HEK293 (cell line): ENCODE measurements around the gene TANK.

ENCODE experiments used
- CTCF ChIA-PET: fragments of 350-600 bp; formaldehyde crosslinking; extraction: SDS; loops from one replicate; lab custom pipeline; 2021; ENCODE audit warnings: antibody characterized with exemption; lab: Yijun Ruan, JAX
- POLR2A ChIA-PET: fragments of 300-600 bp; formaldehyde crosslinking; extraction: SDS; loops from one replicate; lab custom pipeline; 2020; ENCODE audit warnings: antibody characterized with exemption, inconsistent platforms; lab: Yijun Ruan, JAX
- H3K27ac ChIP-seq: fragments of 200-500 bp; sonication (Bioruptor generic); 2 replicates; pipeline ENCODE4 v1.5.1; 2014; ENCODE audit warnings: low read depth, low read length, control low read depth, inconsistent platforms; ENCODE audit errors: extremely low read depth
- H3K36me3 ChIP-seq, 2 experiments: fragments of 200-500 bp in 1 of 2; sonication (Bioruptor generic) in 1 of 2; 1 replicate in 1 of 2; 2 replicates in 1 of 2; pipeline ENCODE4 v1.5.1; 2014 to 2017; ENCODE audit warnings: inconsistent platforms in 2 of 2, low read length in 2 of 2; ENCODE audit not compliant: control insufficient read depth in 2 of 2, insufficient read depth in 1 of 2
- H3K4me1 ChIP-seq: fragments of 200-500 bp; sonication (Bioruptor generic); 2 replicates; pipeline ENCODE4 v1.5.1; 2014; ENCODE audit warnings: mild to moderate bottlenecking, low read length, inconsistent platforms; ENCODE audit not compliant: control insufficient read depth, insufficient read depth
- H3K4me3 ChIP-seq: 2 replicates; pipeline ENCODE4 v1.5.1; 2011; ENCODE audit warnings: low read depth, mild to moderate bottlenecking, control low read depth, low read length, moderate library complexity
- H3K9me3 ChIP-seq: fragments of 200-500 bp; sonication (Bioruptor generic); 2 replicates; pipeline ENCODE4 v1.5.1; 2014; ENCODE audit warnings: low read depth, low read length, inconsistent platforms; ENCODE audit not compliant: control insufficient read depth, insufficient read depth
- GLIS1 ChIP-seq: fragments of 450-650 bp; formaldehyde crosslinking; IDR thresholded peaks from 2 replicates; pipeline ENCODE4 v1.5.1; 2016; ENCODE audit warnings: missing biosample characterization, missing genetic modification characterization
- SCRT2 ChIP-seq: fragments of 450-650 bp; formaldehyde crosslinking; IDR thresholded peaks from 2 replicates; pipeline ENCODE4 v1.5.1; 2016; ENCODE audit warnings: missing biosample characterization, missing genetic modification characterization
- TRIM28 ChIP-seq: IDR thresholded peaks from 2 replicates; pipeline ENCODE4 v1.6.1; 2011; ENCODE audit warnings: low read length, control low read depth, borderline replicate concordance
- ZNF146 ChIP-seq: fragments of 450-650 bp; formaldehyde crosslinking; IDR thresholded peaks from 2 replicates; pipeline ENCODE4 v1.5.1; 2016; ENCODE audit warnings: missing biosample characterization, missing genetic modification characterization
- ZNF211 ChIP-seq: fragments of 450-650 bp; formaldehyde crosslinking; IDR thresholded peaks from 2 replicates; pipeline ENCODE4 v1.5.1; 2016; ENCODE audit warnings: low read depth, missing biosample characterization, missing genetic modification characterization
- ZNF221 ChIP-seq: fragments of 450-650 bp; formaldehyde crosslinking; IDR thresholded peaks from 2 replicates; pipeline ENCODE4 v1.5.1; 2017; ENCODE audit warnings: missing biosample characterization, missing genetic modification characterization, borderline replicate concordance
- ZNF23 ChIP-seq: fragments of 450-650 bp; formaldehyde crosslinking; IDR thresholded peaks from 2 replicates; pipeline ENCODE4 v1.5.1; 2016; ENCODE audit warnings: missing biosample characterization, missing genetic modification characterization, borderline replicate concordance
- ZNF610 ChIP-seq: fragments of 450-650 bp; formaldehyde crosslinking; IDR thresholded peaks from 2 replicates; pipeline ENCODE4 v1.5.1; 2016; ENCODE audit warnings: missing biosample characterization, missing genetic modification characterization, borderline replicate concordance
- ZNF776 ChIP-seq: fragments of 450-650 bp; formaldehyde crosslinking; IDR thresholded peaks from 2 replicates; pipeline ENCODE4 v1.5.0; 2017; ENCODE audit warnings: missing biosample characterization, missing genetic modification characterization, borderline replicate concordance
- TF ChIP-seq, protein P1 (sequence below): fragments of 450-650 bp; formaldehyde crosslinking; IDR thresholded peaks from 2 replicates; pipeline ENCODE4 v1.5.1; 2016; ENCODE audit warnings: missing biosample characterization, missing genetic modification characterization
- TF ChIP-seq, protein P2 (sequence below): sonication (generic); formaldehyde crosslinking; IDR thresholded peaks from 2 replicates; pipeline ENCODE4 v1.8.1; 2022; ENCODE audit warnings: mild to moderate bottlenecking, moderate library complexity, missing genetic modification reagents
- TF ChIP-seq, protein P3 (sequence below): fragments of 450-650 bp; formaldehyde crosslinking; IDR thresholded peaks from 2 replicates; pipeline ENCODE4 v1.5.1; 2016; ENCODE audit warnings: missing biosample characterization, missing genetic modification characterization
- TF ChIP-seq, protein P4 (sequence below): fragments of 450-650 bp; formaldehyde crosslinking; IDR thresholded peaks from 2 replicates; pipeline ENCODE4 v1.5.1; 2016; ENCODE audit warnings: missing biosample characterization, missing genetic modification characterization

Gene TANK

DNA sequence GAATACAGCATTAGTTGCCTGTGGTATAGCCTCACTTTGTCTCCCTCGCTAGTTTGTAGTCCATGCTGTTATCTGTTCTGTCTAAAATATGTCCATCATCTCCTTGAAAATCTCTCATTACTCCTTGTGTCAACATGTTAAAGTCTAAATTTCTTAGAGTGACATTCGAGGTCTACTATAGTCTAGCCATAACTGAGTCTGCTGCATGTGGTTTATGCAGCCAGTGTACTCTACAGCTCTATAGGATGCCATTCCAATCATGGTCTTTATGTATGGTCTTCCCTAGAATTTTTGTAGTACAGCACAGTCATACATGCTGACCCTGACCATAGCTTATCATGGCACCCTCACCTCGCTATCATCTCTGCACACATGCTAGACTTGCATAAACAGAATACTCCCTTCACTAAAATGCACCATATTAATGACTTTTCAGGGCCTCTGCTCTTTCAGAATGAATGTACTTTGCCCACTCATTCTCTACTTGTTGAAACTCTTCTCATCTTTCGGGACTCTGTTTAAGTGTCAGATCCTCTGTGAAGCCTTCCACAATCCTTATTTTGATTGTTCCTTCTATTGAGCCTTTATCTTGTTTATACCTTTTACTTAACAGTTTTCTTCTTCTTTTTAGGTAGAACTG, 12.8 kb downstream of the TANK start:
- POLR2A ChIA-PET: no interaction called here
- Histone ChIP-seq H3K4me1 (0 out of 2 replicates have a peak, but pooled peaks cover 4% of the 10 kb centered on the region), H3K36me3 (no peaks in the 10 kb centered on the region), H3K4me3 (no peak overlapping the region), H3K27ac (no peak overlapping the region), H3K9me3 (no peaks in the 10 kb centered on the region)
- CTCF ChIA-PET: interaction anchor here (0.6 to 0.7 kb wide), 2 partner anchors 108 to 925 kb away, joined by 3 read pairs; no protein-coding TSS in a partner anchor
- TF ChIP-seq ZNF211 (tag by site-specific recombination) (no peak), SCRT2 (0 out of 2 replicates have a peak, but pooled peaks have one; percentile 9)

DNA sequence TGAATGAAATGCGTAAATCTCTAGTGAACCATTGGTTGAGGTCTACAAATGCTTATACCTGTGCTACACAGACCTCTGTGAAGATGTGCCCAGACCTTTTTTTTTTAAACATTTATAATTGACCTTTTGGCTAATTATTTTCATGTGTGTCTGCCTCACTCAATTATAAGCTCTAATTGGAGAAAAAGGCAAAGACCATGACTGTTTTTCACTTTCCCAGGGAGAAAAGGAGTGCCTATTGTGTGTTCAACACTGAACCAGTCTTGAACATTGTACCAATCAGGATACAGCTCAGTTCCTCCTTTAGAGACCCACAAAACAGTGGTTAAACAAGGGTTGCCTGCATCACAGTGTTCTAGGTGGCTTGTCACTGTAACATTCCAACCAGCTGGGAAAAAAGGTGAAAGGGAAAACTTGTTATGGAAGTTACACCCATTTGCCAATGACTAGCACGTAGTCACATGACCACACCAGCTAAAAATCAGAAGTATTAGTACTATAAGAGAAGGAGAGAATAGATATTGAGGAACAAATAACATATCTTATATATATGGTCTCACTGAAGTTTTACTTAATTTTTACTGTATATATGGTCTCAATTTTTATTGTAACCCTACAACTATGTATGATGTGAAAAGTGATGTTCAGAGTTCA, 13.4 kb downstream of the TANK start:
- H3K36me3 ChIP-seq: no peaks in the 10 kb centered on the region

DNA sequence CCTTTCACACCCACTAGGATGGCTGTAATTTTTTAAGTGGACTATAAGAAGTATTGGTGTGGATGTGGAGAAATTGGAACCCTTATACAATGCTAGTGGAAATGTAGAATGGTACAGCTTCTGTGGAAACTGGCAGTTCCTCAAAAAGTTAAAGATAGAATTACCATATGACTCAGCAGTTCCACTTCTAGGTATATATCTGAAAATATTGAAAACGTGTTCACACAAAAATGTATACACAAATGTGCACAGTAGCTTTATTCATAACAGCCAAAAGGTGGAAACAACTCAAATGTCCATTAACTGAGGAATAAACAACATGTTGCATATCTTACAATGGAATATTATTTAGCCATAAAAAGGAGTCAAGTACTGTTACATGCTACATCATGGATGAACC, 17.7 kb downstream of the TANK start:
- no peaks in the 10 kb centered on the region for H3K9me3 ChIP-seq

More for the DNA sequence above, 13.4 kb downstream of the TANK start:
- Histone ChIP-seq H3K27ac (no peak overlapping the region), H3K4me3 (no peak overlapping the region), H3K9me3 (no peaks in the 10 kb centered on the region), H3K4me1 (0 out of 2 replicates have a peak, but pooled peaks cover 4% of the 10 kb centered on the region)
- TF ChIP-seq ZNF776 (no peak), ZNF610 (no peak), ZNF23 (no peak)
- TF ChIP-seq, protein P1, sequence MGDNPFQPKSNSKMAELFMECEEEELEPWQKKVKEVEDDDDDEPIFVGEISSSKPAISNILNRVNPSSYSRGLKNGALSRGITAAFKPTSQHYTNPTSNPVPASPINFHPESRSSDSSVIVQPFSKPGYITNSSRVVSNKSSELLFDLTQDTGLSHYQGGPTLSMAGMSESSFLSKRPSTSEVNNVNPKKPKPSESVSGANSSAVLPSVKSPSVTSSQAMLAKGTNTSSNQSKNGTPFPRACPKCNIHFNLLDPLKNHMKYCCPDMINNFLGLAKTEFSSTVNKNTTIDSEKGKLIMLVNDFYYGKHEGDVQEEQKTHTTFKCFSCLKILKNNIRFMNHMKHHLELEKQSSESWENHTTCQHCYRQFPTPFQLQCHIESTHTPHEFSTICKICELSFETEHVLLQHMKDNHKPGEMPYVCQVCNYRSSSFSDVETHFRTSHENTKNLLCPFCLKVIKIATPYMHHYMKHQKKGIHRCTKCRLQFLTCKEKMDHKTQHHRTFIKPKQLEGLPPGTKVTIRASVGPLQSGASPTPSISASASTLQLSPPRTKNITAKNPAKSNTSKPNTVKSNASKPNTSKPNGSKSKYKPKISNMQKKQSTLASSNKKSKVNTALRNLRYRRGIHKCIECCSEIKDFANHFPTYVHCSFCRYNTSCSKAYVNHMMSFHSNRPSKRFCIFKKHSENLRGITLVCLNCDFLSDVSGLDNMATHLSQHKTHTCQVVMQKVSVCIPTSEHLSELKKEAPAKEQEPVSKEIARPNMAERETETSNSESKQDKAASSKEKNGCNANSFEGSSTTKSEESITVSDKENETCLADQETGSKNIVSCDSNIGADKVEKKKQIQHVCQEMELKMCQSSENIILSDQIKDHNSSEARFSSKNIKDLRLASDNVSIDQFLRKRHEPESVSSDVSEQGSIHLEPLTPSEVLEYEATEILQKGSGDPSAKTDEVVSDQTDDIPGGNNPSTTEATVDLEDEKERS (tag by site-specific recombination): no peak
- TF ChIP-seq, protein P2, sequence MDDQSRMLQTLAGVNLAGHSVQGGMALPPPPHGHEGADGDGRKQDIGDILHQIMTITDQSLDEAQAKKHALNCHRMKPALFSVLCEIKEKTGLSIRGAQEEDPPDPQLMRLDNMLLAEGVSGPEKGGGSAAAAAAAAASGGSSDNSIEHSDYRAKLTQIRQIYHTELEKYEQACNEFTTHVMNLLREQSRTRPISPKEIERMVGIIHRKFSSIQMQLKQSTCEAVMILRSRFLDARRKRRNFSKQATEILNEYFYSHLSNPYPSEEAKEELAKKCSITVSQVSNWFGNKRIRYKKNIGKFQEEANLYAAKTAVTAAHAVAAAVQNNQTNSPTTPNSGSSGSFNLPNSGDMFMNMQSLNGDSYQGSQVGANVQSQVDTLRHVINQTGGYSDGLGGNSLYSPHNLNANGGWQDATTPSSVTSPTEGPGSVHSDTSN (CRISPR knock-in tag): no peak
- POLR2A ChIA-PET: no interaction called here
- CTCF ChIA-PET: interaction anchor here (0.6 to 0.7 kb wide), 2 partner anchors 109 to 925 kb away, joined by 3 read pairs; no protein-coding TSS in a partner anchor

More for the DNA sequence above, 17.7 kb downstream of the TANK start:
- TF ChIP-seq, protein P3, sequence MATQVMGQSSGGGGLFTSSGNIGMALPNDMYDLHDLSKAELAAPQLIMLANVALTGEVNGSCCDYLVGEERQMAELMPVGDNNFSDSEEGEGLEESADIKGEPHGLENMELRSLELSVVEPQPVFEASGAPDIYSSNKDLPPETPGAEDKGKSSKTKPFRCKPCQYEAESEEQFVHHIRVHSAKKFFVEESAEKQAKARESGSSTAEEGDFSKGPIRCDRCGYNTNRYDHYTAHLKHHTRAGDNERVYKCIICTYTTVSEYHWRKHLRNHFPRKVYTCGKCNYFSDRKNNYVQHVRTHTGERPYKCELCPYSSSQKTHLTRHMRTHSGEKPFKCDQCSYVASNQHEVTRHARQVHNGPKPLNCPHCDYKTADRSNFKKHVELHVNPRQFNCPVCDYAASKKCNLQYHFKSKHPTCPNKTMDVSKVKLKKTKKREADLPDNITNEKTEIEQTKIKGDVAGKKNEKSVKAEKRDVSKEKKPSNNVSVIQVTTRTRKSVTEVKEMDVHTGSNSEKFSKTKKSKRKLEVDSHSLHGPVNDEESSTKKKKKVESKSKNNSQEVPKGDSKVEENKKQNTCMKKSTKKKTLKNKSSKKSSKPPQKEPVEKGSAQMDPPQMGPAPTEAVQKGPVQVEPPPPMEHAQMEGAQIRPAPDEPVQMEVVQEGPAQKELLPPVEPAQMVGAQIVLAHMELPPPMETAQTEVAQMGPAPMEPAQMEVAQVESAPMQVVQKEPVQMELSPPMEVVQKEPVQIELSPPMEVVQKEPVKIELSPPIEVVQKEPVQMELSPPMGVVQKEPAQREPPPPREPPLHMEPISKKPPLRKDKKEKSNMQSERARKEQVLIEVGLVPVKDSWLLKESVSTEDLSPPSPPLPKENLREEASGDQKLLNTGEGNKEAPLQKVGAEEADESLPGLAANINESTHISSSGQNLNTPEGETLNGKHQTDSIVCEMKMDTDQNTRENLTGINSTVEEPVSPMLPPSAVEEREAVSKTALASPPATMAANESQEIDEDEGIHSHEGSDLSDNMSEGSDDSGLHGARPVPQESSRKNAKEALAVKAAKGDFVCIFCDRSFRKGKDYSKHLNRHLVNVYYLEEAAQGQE: no peak
- TF ChIP-seq, protein P4, sequence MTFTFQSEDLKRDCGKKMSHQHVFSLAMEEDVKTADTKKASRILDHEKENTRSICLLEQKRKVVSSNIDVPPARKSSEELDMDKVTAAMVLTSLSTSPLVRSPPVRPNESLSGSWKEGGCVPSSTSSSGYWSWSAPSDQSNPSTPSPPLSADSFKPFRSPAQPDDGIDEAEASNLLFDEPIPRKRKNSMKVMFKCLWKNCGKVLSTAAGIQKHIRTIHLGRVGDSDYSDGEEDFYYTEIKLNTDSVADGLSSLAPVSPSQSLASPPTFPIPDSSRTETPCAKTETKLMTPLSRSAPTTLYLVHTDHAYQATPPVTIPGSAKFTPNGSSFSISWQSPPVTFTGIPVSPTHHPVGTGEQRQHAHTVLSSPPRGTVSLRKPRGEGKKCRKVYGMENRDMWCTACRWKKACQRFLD (tag by site-specific recombination): no peak
- TF ChIP-seq GLIS1 (tag by site-specific recombination): no peak
- TF ChIP-seq ZNF221 (tag by site-specific recombination): no peak
- peak; percentile 45; the same call in 1 of the 2 replicates for TF ChIP-seq ZNF146
- no peak for TF ChIP-seq TRIM28
- Histone ChIP-seq H3K4me1 (no peaks in the 10 kb centered on the region), H3K4me3 (no peak overlapping the region), H3K27ac (no peak overlapping the region), H3K36me3 (peaks cover 5 to 24% of the 10 kb centered on the region in 2 experiments; a peak in 2 of 3 replicates)
- ChIA-PET POLR2A (no interaction called here), CTCF (no interaction called here)
